ENCODE measurements around the gene MAP3K4.

DNA sequence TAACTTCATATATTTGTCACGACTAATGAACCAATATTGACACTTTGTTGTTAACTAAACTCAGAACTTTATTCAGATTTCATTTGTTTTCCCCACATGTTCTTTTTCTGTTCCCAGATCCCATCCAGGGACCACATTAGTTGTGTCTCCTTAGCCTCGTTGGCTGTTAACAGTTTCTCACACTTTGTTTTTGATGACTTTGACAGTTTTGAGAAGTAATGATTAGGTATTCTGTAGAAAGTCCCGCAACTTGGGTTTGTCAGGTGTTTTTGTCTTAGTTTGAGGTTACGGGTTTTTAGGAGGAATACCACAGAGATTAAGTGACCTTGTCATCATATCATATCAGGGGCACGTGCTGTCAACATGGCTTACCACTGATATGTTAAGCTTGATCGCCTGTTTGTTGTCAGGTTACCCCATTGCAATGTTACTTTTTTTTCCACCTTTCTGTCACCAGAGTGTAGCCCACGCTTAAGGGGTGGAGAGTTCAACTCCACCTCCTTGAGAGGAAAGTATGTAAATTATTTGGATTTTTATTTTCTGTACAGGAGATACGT is 32.9 kb downstream of the MAP3K4 start:
- TF ChIP-seq, protein P1, sequence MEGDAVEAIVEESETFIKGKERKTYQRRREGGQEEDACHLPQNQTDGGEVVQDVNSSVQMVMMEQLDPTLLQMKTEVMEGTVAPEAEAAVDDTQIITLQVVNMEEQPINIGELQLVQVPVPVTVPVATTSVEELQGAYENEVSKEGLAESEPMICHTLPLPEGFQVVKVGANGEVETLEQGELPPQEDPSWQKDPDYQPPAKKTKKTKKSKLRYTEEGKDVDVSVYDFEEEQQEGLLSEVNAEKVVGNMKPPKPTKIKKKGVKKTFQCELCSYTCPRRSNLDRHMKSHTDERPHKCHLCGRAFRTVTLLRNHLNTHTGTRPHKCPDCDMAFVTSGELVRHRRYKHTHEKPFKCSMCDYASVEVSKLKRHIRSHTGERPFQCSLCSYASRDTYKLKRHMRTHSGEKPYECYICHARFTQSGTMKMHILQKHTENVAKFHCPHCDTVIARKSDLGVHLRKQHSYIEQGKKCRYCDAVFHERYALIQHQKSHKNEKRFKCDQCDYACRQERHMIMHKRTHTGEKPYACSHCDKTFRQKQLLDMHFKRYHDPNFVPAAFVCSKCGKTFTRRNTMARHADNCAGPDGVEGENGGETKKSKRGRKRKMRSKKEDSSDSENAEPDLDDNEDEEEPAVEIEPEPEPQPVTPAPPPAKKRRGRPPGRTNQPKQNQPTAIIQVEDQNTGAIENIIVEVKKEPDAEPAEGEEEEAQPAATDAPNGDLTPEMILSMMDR (conservative IDR thresholded peaks at IDR 0.05; ENCODE audit: low read length) = no peak
- no peak for TF ChIP-seq EZH2phosphoT487 (IDR thresholded peaks at IDR 0.05; ENCODE audit: borderline replicate concordance)
